Left lobe of liver (tissue), 2 donors: ENCODE measurements around the gene SLC38A3. TPM values are rescaled to one million over a fixed set of nuclear protein-coding genes. Genes with fewer than 3 reads are reported as not detected.

Source experiments
- ATAC-seq: fragments of 200-7000 bp; cut with Tn5 transposase; one replicate; pipeline ENCODE4 v1.9.1; 2020; ENCODE audit warnings: mild to moderate bottlenecking, moderate library complexity
- DNase-seq: peaks from one replicate; pipeline ENCODE4 v3.0.0-alpha.2; 2020; ENCODE audit warnings: low spot score
- total RNA-seq: library from RNA; stranded (reverse); gene quantifications from one replicate; pipeline ENCODE4 v1.2.1, GENCODE V29; 2021
- donor health status: DM: no; HTN: no; CAD: no; lungs with moderate emphysema.
- donor health status: DM: no; HTN: yes; CAD: no.

The SLC38A3 gene
- total RNA-seq, 1 donor from 2014 or later = 242 TPM

DNA sequence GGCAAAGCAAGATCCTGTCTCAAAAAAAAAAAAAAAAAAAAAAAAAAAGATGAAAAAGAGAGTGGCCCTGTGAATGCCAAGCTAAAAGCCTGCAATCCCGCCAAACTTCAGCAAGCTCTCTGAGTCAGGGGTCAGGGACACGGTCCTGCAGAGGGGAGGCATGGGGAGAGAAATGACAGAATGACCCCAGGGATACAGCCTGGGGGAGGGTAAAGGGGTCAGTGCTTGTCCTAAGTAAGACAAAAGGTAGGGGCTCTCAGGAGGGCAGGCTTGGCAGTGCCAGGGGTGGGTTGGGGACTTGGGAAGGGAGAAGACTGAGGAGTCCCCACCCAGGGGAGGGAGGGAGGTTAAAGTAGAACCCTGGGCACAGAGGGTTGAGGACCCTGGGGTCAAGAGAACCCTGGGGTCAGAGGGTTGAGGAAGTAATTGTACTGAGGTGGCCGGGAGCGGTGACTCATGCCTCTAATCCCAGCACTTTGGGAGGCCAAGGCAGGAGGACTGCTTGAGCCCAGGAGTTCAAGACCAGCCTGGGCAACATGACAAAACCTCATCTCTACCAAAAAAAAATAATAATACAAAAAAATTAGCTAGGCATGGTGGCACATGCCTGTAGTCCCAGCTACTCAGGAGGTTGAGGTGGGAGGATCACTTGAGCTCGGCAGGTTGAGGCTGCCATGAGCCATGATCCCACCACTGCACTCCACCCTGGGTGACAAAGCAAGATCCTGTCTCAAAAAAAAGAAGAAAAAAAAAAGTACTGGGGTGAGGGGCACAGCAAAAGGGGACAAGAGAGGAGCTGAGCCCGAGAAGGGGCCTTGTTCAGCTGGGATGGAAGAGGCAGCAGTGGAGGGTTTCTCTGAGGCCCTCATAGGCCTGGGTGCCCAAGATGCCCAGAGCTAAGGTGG lies 58.7 kb downstream of the SLC38A3 start:
- ATAC-seq (no peak), DNase-seq (no peak)

DNA sequence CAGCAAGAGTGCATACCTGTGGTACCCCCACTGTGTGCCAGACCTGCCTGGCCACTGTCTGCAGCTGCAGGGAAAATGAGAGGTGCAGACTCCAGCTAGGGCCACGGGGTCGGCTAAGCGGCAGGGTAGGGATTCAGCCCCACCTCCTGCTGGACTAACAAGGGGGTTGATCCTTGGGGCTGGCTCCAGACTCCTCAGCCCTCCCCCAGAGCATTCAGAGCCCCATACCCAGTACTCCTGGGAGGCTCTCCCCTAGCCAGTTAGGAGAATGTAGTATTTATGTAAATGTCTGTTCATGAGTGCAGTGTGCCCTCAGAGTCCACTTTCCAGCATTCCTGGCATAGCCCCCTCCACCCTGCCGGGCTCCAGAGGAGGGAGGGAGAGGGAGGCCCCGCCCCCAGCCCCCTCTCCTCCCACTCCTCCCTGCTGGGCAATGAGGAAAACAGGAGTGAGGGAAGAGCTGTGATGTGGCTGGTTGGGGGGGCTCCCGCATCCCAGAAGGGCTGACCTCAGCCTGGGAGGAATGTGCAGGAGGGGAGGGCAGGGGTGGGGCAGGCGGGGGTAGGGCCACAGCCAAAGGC lies 59.4 kb downstream of the SLC38A3 start:
- ATAC-seq (no peak), DNase-seq (no peak)

DNA sequence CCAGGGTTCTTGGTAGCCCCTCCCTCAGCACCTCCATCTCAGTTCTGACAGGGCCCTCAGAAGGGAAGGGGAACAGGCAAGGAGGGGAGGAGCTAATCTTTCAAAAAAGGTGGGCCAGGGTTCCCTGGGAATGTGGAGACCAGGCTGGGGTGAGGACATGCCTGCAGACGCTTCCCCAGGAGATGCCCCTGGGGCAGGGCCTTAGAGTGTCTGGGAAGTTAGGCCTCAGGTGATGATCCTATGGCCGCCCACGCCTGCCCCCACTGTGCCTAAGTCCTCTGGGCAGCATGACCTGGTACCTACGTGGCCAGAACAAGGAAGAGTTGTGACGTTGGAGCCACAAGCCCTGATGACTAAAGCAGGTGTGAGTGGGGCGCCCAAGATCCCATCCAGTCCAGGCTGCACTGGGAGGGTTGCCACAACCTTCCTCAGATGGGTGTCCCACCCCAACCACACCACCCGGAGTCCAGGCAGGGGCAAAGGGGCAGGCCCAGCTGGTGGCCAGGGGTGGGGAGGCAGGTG lies 60.0 kb downstream of the SLC38A3 start:
- DNase-seq = no peak
- no peak for ATAC-seq

DNA sequence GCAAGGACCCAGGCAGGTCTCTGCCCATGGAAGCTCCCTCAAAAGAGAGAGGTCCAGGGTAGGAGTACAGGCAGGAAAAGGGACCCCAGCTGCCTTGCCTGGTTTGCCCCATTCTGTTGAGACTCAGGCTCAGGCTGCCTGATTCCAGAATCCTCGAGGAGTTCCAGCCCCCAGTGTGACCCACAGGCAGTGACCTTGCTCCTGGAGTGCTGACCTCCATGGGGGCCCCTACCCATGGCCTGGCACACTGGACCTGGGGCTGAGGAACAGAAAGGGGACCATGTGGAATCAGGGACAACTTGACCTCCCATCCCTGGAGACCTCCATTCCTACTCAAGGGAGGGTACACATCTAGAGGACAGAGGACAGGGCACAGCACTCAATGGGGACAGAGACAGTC lies 60.5 kb downstream of the SLC38A3 start:
- DNase-seq (no peak), ATAC-seq (no peak)

DNA sequence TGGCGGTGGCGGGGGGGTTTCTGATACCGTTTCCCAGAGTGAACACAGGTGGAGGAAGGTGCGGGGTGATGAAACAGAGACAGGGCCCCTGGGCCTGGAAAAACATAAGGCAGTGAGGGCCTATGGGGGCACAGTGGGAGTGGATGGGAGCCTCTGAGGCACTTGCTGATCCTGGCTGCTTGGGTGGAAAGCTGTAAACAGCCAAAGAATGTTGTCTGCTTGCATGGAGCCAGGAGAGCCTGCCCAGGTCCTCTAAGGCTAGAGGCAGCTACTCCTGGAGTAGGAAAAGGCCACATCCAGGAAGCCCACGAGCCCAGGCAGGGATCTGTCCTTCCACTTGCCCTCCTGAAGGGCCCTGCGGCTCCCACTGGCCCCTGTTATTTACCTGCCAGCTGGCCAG lies 60.9 kb downstream of the SLC38A3 start:
- ATAC-seq (no peak), DNase-seq (no peak)

DNA sequence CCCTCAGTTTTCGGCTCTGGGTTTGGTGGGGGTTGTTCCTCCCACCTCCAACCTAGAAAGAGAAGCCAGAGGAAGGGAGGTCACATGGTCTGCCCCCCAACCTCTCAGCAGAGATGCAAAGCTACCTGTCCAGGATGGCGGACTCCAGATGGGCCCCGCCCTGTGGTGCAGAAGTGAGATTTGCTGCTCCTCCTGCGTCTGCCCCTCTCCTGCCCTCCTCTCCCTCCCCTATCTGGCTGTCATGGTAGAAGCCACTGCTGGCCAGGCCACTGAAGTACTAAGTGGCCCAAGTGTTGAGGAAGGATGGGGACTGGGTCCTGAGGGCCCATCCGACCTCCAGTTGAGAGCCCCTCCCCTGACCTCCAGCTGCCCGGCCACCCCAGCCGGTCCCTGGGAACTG lies 61.8 kb downstream of the SLC38A3 start:
- ATAC-seq = no peak
- no peak for DNase-seq

DNA sequence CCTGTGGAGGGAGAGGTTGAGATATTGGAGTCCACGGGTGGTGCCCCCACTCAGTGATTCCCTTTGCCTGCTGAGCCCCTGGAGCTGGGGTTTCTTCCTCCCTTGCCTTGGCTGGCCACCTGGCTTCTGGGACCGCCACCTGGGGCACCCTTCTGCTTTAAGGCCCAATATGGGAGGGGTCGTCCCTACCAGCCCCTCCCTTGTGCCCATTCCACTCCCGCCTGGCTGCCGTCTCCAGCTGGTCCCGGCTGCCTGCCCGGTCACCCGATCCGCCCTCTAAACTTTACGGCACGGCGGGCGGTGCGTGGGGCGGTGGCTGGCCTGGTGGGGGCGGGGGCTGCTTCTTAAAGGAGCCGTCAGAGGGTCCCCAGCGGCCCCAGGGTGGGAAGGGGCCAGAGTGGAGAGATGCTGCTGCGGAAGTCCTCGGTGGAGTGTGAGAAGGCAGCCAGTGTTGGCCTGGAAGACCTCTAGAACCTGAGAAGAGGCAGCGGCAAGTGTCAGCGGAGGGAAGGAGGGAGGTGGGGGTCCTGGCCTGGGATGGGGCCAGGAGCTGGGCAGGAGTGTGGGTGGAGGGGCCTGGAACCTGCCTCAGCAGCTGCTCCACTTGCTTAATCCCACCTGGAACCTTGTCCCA lies 62.3 kb downstream of the SLC38A3 start:
- ATAC-seq (peak; percentile 81), DNase-seq (peak; percentile 72)

DNA sequence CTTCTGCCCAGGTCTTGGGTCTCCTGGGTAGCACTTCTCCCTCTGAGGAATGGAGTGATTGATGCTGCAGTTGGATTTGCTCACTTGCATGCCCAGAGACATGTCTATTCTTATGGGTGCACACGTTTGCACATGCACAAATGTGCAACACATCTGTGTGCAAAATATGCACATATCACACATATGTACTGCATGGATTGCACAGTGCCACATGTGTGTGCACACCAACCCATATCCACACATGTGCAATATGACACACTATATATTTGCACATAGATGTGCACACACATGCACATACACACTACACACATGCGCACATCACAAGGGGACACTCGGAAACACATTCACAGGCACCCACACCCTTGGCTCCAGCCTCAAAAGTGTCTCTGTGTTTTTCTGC lies 63.2 kb downstream of the SLC38A3 start:
- ATAC-seq = no peak
- no peak for DNase-seq

DNA sequence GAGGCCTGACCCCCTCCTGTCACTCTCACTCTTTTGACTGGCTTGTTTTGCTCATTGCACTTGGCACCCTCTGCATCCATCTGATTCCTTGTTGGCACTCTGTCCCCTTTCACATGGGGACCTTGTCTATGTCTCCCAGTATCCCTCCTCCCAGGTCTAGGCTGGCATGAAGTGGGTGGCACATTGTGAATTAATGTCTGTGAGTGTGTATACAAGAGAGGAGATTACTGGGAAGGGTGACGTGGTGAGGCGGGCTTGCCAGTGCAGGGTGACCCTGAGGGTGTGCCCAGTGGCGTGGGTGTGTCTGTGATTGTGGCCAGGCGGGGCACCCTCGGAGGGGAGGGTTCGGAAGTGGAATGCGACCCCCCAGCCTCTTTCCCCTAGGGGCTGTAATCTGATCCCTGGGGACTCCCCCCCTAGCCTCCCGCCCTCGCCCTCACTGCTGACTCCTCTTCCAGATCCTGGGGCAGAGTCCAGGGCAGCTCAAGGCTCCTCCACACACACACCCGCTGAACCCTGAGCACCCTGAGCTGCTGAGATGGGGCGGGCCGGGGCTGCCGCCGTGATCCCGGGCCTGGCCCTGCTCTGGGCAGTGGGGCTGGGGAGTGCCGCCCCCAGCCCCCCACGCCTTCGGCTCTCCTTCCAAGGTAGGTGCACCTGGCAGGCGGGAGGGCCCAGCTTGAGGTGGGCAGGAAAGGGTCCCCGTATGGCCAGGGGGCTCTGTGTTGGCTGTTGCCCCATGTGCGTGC lies 63.8 kb downstream of the SLC38A3 start, which contains the start of gene SEMA3B:
SEMA3B (plus strand) TSS at position 445 of the 749 bp plus-strand sequence; CDS start at position 539, 94 bp downstream.
- DNase-seq (no peak), ATAC-seq (no peak)

DNA sequence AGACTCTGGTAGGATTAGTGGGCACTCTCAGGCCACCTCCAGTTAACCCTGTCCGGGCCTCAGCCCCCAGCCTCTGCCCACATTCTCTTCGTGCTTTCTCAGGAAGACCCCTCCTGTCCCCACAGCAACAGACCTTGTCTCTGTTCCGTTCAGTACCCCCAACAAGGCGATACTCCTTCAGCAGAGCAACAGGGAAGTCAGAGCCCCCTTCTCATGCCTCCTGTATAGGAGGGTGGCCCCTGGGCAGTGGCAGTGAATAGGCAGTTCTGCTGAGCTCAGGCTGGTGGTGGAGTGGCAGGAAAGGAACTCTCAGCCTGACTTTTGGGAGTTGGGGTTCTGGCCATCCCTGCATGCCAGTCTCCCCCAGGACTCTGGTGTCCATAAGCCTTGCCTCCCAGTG lies 64.4 kb downstream of the SLC38A3 start:
- ATAC-seq (no peak), DNase-seq (no peak)

DNA sequence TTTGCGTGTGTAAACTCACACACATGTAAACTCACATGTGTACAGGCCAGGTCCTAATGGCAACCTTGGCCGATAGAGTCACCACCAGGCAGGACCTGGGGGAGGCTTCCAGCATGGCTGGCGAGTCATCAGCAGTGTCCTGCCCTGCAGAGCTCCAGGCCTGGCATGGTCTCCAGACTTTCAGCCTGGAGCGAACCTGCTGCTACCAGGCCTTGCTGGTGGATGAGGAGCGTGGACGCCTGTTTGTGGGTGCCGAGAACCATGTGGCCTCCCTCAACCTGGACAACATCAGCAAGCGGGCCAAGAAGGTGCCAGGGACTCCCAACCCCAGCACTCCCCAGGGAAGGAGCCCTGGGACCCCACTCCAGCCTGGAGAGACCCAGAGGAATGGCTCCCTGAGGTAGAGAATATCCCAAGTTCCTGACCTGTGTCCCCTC lies 64.9 kb downstream of the SLC38A3 start:
- no peak for ATAC-seq
- no peak for DNase-seq

DNA sequence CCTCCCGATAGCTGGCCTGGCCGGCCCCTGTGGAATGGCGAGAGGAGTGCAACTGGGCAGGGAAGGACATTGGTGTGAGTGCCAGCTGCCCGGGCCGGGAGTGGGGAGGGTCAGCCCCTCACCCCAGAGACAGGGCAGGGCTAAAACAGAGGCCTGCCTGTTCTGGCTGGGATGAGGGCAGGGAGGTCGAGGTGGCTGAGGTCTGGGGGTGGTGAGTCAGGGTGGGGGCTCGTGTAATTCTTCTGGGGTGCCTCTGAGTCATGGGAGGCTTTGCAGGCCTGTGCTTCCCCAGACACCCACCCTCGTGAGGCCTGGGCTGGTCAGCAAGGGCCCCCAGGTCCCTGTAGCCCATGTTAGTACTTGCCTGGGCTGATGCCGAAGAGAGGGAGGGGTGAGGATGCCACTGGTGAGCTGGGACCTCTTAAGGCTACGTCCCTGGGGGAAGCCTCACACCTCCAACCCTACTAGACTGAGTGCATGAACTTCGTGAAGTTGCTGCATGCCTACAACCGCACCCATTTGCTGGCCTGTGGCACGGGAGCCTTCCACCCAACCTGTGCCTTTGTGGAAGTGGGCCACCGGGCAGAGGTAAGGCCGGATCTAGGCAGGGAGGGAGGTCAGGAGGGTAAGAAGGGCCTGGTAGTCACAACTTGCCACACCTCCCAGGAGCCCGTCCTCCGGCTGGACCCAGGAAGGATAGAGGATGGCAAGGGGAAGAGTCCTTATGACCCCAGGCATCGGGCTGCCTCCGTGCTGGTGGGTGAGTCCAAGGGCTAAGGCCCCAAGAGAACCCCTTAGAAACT lies 65.6 kb downstream of the SLC38A3 start:
- ATAC-seq (no peak), DNase-seq (no peak)

Other genes starting within 250 kb of the SLC38A3 start
- gene RBM5, start 116.4 kb upstream of the SLC38A3 start, total RNA-seq = 50.9 TPM
- 4.0 TPM for gene SEMA3F, start 49.9 kb upstream of the SLC38A3 start, total RNA-seq
- gene GNAT1, start 13.7 kb upstream of the SLC38A3 start, total RNA-seq = 0.08 TPM
- 115 TPM for gene GNAI2, start 30.9 kb downstream of the SLC38A3 start, total RNA-seq
- 5.7 TPM for gene SEMA3B, start 63.9 kb downstream of the SLC38A3 start, total RNA-seq
- gene LSMEM2, start 73.8 kb downstream of the SLC38A3 start, total RNA-seq = not detected
- gene IFRD2, start 87.2 kb downstream of the SLC38A3 start, total RNA-seq = 63.8 TPM
- 2.9 TPM for gene HYAL3, start 94.1 kb downstream of the SLC38A3 start, total RNA-seq
- gene NAA80, start 94.1 kb downstream of the SLC38A3 start, total RNA-seq = 4.9 TPM
- 140 TPM for gene HYAL1, start 98.3 kb downstream of the SLC38A3 start, total RNA-seq
- gene HYAL2, start 117.5 kb downstream of the SLC38A3 start, total RNA-seq = 21.6 TPM
- gene TUSC2, start 123.0 kb downstream of the SLC38A3 start, total RNA-seq = 15.0 TPM
- gene RASSF1, start 135.6 kb downstream of the SLC38A3 start, total RNA-seq = 6.4 TPM
- 1.7 TPM for gene ZMYND10, start 140.5 kb downstream of the SLC38A3 start, total RNA-seq
- gene NPRL2, start 145.5 kb downstream of the SLC38A3 start, total RNA-seq = 15.6 TPM
- gene CYB561D2, start 145.6 kb downstream of the SLC38A3 start, total RNA-seq = 17.9 TPM
- gene TMEM115, start 154.2 kb downstream of the SLC38A3 start, total RNA-seq = 18.7 TPM